AML-193 (cell line): ENCODE results near the gene CDC42BPA.
"Not testable (repeated sequence)": the region's sequence is repeated elsewhere in the genome, so short reads cannot be mapped to it uniquely, and the experiment has no call there.

Source experiments
- DNase-seq, 2 experiments: peaks; one replicate each; lab custom pipeline; 2025; lab: John Stamatoyannopoulos, UW

The CDC42BPA gene

DNA sequence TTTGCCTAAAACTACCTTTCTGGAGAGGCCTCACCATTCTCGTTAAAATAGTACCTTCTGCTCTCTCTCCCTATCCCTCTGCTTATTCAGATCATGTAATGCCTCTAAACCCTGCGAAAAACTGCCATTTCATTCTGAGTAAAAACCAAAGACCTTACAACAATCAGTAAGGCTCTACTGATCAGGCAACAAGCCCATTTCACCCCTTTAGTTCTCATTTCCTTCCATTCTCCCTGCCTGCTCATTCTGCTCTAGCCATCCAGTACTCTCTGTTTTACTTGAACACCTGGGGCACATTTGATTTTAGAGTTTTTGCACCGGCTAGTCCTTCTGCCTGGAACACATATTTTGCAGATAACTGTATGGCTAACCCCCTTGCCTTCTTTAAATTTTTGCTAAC is 190.4 kb downstream of the CDC42BPA start:
- DNase-seq: no peak

GRCh38 chr1:227125929-227126545 is 192.3 kb downstream of the CDC42BPA start:
- DNase-seq: no peak

- no peak for DNase-seq
Observed at GRCh38 chr1:227124473-227124872, 193.8 kb downstream of the CDC42BPA start.

- no peak for DNase-seq
Observed at GRCh38 chr1:227120826-227121225, 197.5 kb downstream of the CDC42BPA start.

DNA sequence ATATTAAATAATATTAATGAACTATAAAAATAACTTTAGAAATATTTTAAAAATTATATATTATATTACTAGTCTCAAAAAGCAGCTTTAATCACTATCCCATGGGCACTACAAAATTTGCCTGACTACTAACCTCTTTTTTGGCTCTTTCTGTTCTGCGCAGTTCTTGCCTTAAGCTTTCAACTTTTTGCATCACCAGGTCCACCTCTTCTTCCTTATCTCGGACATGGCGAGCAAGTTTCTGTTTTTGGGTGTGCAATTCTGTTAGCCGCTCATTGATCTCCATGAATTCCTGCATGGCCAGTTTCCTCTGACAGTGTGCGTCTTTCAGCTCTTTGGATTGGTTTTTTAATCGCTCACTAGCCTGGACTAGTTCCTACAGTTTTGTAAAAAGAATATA is 205.8 kb downstream of the CDC42BPA start:
- DNase-seq: no peak

DNA sequence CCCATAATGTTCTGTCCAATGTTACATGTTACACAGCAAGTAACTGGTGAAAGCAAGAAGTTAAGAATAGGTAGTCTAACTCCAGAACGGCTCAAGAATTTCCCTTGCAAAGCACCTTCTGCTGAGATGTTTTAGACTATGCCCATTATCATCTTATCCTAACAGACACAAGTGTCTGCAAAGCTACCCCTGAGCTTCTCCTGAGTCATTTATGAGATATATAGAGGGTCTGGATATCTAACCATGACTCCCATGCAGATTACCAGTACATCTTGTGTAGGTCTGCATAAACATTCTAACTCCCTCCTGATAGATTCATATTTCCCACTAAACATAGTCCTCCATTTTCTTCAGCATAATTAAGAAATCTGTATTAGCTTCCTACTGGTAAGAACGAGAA is 206.5 kb downstream of the CDC42BPA start:
- DNase-seq: no peak

- DNase-seq: not testable (repeated sequence)
Observed at GRCh38 chr1:227105291-227105690, 213.0 kb downstream of the CDC42BPA start.

GRCh38 chr1:227102056-227102455 is 216.2 kb downstream of the CDC42BPA start:
- no peak for DNase-seq

DNA sequence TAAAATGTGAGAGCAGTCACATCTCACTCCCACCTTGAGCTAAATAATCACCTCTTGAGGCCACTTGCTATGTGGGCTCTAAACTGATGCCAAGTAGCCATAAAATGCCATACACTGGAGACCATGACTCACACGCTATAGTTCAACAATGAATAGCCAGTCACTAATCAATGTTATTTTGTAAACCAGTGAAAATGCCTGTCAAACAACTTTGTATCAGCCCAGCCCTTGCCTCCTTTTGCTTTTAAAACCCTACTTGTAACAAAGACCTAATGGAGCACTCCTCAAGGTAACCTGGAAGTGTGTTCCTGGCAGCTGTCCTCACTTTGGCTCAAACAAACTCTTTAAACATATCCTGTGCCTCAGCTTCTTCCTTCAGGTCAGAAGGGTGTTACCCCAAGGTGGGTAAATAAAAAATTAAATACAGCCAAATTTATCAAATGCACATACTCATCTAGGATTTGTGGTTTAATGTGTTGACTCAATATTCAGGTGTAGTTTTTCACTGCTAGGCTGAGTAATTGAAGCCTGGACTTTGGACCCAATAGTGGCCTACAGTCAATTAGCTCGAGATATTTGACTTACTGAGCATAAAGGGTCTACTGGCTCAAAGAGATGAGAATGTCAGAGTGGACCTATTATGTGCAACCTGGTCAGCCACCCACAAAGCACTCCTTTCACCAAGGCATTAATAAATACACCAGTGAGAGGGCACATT is 223.9 kb downstream of the CDC42BPA start:
- no peak for DNase-seq

- no peak for DNase-seq
Observed at GRCh38 chr1:227093309-227093708, 225.0 kb downstream of the CDC42BPA start.

DNA sequence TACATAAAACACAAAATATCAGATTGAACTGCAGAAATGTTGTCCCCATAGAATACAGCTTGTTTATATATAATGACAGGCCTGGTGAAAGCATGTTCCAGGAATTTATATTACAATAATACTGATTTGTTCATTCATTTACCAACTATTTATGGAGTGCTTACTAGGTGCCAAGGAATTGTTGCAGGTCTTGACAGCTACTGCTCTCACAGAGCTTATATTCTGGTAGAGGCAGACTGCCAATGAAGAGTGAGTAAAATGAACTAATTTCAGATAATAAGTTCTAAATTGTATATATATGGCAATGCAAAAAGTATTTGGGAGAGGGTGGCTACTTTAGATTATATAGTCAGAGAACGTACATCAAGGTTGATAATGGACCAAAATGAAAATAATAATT is 226.2 kb downstream of the CDC42BPA start:
- no peak for DNase-seq

DNA sequence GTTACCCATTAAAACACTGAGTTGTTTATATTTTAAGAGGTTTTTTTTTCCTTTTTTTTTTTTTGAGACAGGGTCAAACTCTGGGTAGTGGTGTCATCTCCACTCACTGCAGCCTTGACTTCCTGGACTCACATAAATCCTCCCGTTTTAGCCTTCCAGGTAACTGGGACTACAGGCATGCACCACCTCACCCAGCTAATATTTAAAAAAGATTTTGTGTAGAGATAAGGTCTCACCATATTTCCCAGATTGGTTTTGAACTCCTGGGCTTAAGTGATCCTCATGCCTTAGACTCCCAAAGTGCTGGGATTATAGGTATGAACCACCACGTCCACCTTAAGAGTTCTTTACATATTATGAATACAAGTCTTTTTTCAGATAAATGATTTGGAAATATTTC is 231.7 kb downstream of the CDC42BPA start:
- no peak for DNase-seq

DNA sequence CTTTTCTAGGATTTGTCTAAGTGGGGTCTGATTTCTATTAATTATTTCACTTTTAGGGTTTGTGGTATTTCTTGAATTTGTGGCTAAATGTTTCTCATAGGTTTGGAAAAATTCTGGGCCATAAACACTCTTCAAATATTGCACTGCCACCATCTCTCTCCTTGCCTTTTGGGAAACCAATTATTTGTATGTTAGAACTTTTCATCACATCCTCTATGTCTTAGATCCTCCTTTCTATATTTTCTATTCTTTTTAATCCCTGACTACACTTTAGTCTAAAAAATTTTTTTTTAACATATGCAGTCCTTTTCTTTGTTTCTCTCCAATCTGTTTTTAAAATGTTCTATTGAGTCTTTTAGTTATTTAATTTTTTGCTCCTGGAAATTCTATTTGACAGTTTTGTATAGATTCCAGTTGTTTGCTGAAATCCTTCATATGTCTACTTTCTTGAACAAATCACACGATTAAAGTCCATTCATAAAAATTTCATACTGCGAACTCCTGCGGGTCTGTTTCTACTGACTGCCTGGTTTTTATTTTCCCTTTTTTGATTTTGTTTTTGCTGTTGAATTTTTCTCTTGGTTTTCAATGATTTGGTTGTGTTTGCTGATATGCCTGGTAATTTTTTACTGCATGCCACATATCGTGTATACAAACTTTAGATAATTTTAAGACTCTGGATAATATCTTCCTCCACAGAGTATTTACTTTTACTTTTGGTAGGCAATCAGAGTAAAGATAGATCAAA is 235.1 kb downstream of the CDC42BPA start:
- no peak for DNase-seq

DNA sequence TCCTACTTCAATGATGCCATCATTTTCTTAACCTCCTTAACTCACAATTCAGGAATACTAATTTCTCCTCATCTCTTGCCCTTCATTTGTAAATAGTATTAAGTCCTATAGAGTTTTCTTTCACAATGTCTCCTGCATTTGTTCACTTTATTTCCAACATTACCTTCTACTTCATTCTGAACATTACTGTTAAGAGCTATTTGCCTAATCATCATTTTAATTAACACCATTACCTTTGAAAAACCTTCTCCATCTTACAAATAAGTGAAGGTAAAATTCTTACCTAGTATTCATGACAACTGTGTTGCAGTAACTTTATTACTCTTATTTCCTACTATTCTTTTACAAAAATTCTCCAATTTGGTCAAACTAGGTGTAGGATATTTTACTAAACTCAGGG is 240.5 kb downstream of the CDC42BPA start:
- no peak for DNase-seq

DNA sequence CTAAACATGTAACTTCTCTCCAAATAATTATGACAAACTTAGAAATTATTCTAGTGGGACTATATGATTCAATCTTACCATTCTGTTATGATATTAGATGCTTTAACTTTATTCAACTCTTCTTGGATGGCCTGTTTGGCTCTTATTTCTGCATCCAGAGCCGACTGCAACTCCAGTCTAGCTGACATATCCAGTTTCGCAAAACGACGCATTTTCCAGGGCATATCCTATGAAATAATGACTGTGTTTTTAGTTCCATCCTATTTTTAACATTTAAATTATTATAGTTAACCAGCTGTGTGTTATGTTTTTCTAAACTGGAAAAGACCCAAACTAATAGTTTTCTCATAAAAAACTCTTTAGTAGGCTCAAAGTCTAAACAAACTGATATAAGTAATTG is 244.5 kb downstream of the CDC42BPA start:
- no peak for DNase-seq

DNA sequence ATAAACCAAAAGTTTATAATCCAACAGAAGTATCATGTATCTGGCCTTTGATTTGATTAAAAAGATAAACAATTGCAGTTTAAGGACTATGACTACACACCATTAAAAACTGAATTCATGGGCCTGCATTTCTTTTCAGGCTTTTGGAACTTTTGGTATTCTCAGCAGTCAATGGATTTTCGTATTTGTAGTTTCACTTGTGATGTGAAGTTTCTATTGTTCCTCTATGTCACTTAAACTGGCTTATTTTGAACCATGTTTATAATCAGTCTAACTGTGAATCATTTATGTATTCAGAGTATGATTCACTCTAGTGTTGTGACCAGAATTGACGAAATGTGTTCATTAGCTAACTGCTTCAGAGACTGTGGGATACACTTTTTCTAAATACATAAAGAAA is 245.3 kb downstream of the CDC42BPA start:
- no peak for DNase-seq

- no peak for DNase-seq
Observed at GRCh38 chr1:227071895-227072587, 246.3 kb downstream of the CDC42BPA start.

DNA sequence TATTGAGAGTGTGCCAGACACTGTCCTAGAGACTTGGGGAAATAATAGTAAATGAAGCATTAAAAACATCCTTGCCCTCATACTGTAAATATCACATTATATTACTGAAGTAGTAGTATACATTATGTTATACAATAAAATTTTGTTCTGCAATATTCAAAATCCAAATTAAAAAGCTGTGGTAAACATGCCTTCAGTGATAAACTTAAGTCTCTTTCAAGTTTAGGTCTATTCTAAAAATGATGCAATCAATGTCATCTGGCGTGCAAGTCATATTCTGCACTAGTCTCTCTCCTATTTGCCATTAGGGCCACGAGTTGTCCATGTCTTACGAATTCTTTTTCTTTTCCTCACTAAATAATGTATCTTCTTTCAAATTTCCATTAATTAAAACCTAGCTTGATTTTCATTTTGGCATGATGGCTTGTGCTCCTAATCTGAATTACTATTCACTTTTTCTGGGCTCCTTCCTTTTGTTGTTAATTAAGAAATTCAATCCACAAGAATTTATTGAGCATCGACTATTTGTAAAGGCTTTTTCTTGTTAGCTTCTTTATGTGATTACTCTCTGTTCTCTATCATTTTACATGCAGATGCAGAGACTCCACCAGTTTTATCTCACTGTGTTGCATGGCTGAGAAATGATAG is 247.5 kb downstream of the CDC42BPA start:
- no peak for DNase-seq

GRCh38 chr1:227069490-227069889 is 248.8 kb downstream of the CDC42BPA start:
- no peak for DNase-seq

DNA sequence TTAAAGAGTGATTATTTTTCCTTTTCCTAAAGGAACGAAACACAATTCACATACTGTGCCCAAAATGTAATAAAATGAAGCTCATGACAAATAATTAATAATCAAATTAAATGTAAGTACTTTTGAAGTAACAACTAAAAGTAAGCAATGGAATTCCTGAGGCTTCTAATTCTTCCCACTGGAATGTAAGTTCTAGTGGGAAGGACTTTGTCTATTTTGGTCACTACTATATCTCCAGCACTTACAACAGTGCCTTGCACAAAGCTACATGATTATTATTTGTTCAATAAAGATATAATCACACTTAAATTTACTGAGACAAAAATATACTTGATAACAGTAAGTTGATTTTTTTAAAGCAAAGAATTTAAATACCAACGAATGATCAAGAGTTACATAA is 249.4 kb downstream of the CDC42BPA start:
- DNase-seq: no peak

DNA sequence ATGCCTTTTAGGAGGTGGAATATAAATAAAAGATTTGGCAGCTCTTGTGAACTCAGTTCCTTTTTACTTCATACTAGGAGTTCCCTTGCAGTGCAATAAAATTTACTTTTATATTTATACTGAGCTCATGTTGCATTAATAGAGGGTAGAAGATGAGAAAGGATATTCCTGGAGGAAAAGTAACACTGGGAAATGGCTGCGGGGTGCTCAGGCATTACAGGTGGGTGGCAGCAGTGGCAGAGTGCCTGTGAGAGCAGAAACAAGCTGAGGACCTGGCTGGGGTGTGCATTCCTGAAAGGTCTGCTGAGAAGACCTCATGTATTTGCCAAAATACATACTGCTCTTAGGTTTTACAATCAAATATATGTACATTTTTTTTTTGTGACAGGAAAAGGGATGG is 251.3 kb downstream of the CDC42BPA start:
- DNase-seq: no peak

DNA sequence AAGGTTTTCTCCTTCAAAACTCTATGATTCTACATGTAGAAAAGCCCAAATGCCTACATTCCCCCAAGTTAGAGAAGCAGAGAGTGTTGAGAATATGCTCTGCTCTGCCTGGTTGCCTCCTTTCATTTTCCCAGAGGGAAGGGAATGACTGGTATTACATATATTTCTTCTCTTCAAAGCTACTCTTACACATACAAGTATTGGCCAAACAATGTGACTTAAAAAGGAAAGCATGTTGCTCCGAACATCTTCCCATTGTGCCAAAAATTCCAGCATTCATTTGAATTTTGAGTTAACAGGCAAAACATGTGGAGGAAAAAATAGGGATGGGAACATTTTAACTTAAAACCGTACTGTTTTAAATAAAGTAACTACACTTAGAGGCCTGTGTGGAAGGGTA is 253.0 kb downstream of the CDC42BPA start:
- DNase-seq: no peak
